RPMI7951 (cell line): ENCODE results near the gene CYP27C1. TPM values are rescaled to one million over a fixed set of nuclear protein-coding genes. Genes with fewer than 3 reads are reported as not detected.
"Not testable (repeated sequence)": the region's sequence is repeated elsewhere in the genome, so short reads cannot be mapped to it uniquely, and the experiment has no call there.

Experiments used
- DNase-seq: peaks from one replicate; pipeline ENCODE4 v3.0.0-alpha.2; 2012; ENCODE audit warnings: low read depth
- total RNA-seq: library from RNA; depleted of rRNA; stranded (reverse); fragments of >200 nt; shearing (Covaris generic); gene quantifications from 2 replicates; pipeline ENCODE4 v1.2.3, GENCODE V29; 2014

Gene CYP27C1
- total RNA-seq, 1 experiment from 2014 or later = 3.5 TPM

DNA sequence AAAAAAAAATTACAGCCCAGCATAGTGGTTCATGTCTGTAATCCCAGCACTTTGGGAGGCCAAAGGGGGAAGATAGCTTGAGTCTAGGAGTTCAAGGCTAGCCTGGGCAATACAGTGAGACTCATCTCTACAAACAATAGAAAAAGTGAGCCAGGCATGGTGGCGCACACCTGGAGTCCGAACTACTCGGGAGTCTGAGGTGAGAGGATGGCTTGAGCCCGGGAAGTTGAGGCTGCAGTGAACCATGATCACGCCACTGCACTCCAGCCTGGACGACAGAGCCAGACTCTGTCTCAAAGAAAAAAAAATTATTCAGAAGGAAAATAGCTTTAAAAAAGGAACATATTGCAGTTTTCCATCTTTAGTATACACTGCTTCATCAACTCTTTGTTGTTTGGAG lies 47.8 kb downstream of the CYP27C1 start:
- DNase-seq = no peak

DNA sequence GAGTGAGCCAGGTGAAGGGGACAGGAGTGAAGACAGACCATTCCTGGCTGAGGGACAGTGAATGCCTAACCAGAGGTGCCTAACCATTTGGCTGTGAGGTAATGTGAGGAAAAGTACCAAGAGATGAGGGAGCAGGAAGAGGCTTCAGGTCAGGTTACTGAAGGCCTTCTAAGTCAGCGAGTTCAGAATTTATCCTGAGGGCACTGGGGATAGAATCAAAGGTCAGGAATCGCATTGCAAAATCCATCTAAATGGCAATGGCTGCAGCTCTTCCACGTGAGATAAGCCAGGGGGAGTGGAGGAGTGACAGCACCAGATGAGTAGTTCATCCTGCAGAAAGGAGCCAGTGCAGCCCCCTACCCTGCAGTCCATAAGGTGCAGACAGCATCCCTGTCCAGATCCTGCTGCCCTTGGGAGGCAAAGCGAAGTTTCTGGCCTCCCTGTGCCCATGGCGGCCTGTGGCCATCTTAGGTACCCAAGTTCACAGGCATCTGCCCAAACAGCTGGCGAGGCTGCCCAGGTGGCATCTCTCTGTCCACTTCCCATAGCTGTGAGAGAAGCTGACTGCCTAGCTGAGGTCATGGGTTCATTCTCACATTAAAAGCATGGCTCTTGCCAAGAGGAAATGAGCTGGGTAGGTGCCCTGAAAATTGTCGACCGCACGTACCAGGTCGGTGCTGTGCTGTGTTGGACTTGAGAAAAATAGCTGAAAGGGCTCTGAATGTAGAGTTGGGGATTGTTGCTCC lies 49.5 kb downstream of the CYP27C1 start:
- peak; percentile 27 for DNase-seq

DNA sequence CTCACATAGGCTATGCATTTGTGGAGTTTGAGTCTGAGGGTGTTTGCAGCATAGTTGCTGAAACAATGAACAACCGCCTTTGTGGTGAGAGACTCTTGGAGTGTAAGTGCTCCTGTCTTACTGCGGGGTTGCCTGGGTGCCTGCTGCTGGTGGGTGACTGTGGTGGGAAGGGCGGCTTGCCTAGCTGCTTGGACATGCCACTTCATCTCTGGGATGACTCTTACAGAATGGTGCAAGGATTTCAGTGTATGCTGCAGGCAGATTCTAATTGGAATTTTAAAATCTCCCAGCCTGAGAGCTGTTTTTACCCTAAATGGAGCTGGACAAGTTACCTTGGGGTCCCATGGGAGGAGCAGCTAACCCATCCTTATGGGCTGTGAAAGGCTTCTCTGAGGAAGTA lies 50.1 kb downstream of the CYP27C1 start:
- no peak for DNase-seq

DNA sequence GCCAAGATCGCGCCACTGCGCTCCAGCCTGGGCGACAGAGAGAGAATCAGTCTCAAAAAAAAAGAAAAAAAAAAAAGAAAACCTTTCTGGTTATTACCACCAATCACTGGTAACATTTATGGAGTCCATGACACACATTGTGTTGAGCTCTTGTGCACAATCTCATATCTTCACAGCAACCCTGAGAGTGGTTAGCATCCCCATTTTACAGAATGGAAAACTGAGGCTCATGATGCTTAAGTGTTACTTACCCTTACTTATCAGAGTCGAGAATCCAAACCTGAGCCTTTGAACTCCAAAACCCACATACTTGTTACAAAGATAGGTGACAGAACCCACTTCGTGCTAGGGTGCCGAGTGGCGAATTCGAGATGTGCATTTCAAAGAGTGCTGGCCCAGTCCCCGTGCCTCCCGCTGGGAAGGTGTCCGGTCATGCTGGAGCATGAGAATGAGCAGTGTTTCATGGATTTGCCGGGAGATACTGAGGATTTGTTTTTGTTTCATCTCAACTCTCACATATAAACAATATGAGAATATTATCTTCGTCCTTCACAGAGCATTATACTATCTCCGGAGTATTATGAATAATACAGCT lies 50.9 kb downstream of the CYP27C1 start:
- DNase-seq = no peak

DNA sequence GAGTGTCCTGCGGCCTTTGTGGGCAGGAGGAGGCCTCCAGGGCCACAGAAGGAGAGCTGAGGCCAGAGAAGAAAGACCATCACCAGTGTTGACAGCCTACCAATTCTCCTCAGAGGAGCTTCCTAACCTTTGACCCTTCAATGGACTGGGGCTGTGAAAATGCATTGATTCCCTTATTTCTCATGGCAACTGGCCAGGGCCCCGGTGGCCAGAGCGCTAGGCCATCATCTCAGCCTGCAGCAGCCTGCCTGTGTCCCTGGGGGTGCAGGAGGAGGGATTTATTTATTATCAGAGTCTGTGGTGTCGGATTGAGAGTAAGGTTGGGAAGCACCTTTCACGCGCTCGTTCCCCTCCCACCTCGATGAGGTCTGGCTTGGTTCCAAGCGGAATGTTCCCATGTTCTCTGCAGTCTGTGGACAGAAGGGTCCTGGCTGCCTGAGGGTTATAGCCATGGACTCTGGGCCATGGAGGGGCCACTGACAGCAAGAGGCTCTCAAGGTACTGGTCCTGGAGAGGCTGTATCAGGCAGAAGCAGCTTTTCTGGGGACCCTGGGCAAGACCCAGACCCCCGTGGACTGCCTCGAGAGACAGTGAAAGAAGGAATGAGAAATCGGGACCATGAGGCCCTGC lies 53.8 kb downstream of the CYP27C1 start:
- DNase-seq = no peak

DNA sequence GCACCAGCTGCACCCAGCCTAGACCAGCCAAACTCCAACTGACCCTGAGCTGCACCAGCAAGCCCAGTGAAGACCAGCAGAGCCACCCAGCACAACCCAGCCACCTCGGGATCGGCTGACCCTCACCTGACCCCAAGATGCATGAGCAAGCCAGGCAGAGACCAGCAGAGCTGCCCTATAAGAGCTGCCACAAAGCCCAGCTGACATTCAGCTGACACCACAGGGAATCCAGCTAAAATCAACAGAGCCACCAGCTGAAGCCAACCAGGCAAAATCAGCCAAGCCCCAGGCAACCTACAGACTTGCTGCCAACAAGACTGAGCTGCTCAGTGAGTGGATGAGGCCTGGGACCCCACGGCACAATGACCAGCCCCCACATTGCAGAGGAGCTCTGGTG lies 54.6 kb downstream of the CYP27C1 start:
- peak; percentile 56 for DNase-seq

DNA sequence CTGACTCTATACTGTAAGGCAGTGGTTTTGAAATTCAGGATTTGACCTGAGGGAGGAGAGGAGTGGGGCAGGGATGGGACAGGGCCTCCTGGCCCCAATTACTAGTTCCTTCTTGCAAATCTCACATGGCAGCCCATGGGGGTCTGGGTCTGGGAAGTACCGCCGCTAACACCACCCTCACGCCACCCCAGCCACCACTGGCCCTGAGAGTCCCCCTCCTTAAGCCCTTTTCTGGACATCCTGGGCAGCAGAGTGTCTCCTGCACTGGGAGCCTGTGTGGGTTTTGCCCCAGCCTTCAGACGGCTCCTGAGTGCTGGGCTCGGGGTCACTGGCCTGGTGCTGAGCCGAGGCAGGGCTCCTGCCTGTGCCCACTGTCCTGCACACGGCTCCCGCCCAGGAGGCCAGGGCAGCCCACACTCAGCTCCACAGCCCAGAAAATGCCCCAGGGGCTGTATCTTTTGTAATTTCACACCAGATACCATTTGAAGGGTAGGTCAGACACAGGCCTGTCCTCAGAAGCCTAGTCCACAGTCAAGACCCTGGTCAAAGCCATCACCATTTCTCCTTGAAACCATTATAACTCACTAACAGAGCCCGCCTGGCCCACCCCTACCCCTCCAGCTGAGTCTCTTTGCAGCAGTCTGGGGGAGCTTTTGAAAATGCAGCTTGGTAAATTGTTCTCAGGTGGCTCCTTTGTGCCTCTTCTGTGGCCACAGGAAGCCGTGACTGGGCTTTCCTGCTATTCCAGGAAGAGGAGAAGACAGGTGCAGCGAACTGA lies 55.1 kb downstream of the CYP27C1 start:
- no peak for DNase-seq

DNA sequence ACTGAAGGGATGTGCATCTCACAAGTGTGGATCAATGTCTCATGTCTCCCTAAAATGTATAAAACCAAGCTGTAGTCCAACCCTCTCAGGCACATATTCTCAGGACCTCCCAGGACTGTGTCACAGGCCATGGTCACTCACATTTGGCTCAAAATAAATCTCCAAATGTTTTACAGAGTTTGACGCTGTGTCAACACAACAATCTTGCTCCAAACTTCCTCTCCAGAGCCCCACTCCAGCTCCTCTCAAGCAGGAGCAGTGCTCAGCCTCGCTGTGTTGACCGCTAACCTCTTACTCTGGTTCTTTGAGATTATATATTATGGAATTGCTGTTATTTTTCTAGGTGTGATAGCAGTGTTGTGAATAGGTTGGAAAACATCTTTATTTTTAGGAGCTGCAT lies 56.2 kb downstream of the CYP27C1 start:
- DNase-seq = no peak

DNA sequence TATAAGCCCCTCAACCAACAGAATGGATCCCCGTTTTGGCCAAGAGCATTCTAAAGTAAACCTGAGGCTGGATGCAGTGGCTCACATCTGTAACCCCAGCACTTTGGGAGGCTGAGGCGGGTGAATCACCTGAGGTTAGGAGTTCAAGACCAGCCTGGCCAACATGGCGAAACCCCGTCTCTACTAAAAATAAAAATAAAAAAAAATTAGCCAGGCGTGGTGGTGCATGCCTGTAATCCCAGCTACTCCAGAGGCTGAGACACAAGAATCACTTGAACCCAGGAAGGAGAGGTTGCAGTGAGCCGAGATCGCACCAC lies 57.1 kb downstream of the CYP27C1 start:
- DNase-seq = not testable (repeated sequence)

DNA sequence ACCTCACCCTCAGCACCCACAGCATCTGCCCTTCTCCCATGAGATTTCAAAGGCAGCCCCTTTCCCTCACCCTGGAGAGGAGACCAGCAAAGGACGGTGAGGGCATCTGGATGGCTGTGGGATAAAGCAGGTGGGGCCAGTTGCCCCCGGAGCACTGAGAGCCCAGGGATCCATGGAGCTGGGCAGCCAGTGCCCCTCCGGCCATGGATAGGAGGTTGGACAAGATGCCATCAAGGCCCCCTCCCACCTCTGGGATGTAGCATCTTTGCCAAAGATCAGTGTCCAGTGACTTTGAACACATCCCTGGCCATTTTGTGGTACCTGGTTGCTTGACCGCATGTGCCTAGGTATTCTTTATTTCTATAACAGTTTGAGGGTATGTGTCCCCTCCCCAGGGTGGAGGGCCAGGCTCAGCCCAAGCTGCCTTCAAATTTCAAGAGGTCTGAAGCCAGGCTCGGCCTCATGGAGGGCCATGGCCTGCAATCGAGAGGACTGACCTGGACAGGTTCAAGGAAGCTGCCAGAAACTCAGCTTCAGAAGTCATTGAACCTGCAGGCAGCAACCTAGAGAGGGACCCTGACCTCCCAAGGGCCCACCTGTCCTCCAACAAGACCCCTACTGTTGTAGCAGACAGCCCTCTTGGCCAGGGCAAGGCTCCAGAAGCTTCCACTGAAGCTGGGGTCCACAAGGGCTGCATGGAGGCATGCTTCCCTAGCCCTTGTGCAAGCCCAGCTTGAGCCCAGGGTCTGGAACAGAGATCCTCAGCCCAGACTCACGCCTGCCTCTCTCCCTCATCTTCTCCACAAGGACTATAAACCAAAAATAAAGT lies 57.6 kb downstream of the CYP27C1 start:
- no peak for DNase-seq

DNA sequence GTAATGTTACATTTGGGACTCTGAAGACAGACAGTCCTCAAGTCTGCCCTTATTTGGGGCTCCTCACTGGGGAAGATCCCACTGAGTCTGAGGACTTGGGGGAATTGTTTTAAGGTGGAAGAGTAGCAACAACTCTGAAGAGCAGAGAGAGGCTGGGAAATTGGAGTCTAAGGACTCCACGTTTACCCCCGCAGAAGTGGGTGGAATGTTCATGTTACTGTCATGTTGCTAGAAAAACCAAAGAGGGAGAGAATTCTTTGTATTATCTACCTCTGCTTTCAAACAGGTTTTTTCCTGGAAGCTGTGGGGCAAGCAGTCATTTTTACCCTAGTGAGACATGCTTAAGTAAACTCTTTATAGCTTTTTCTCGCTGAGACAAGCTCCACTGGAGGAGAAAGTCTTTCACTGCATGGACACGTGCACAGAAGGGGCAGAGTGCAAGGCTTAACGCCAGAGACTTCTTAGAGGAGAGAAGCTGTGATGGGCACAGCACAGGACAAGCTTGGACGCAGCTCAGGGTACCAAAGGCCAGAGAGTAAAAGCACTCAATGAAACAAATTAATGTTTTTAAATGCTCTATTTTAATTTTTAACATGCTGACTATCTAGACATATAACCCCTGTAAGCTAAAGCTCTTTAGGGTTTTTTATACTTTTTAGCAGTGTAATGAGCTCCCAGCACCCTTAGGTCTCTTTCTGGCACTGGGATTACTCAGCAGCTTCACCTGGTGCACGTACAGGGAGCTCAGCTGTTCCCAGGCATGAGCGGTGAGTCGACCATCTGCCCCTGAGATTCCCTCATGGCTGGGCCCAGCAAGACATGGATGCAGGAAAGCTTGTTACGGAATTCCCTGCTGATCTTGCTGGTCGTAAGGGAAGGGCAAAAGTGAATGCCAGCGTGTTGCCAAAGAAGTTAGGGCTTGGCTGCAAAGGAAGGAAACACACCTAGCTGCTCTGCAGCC lies 58.6 kb downstream of the CYP27C1 start:
- DNase-seq = no peak

DNA sequence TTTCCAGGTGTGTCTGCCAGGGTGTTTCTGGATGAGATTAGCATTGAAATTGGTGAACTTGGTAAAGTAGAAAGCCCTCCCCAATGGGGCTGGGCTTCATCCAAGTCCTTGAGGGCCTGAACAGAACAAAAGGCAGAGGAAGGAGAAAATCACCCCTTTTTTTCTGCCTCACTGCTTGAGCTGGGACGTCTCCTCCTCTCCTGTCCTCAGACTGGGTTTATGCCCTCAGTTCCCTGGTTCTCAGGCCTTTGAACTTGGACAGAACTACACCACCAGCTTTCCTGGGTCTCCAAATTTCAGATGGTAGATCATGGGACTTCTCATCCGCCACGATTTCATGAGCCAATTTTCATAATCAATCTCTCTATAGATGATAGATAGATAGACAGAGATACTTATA lies 59.4 kb downstream of the CYP27C1 start:
- no peak for DNase-seq

DNA sequence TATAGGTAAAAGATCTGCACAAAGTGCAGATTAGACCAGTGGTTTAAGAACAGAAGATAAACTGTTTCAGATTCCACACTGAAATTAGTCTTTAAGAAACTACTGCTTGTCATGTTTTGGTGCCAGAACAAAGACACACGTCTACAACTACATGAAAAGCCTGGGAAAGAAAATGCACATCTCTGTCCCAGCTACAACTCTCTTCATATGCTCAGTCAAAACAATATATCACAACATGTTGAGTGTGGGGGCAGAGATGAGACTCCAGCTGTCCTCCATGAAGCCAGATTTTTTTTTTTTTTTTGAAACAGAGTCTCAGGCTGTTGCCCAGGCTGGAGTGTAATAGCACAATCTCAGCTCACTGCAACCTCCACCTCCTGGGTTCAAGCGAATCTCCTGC lies 60.6 kb downstream of the CYP27C1 start:
- no peak for DNase-seq

DNA sequence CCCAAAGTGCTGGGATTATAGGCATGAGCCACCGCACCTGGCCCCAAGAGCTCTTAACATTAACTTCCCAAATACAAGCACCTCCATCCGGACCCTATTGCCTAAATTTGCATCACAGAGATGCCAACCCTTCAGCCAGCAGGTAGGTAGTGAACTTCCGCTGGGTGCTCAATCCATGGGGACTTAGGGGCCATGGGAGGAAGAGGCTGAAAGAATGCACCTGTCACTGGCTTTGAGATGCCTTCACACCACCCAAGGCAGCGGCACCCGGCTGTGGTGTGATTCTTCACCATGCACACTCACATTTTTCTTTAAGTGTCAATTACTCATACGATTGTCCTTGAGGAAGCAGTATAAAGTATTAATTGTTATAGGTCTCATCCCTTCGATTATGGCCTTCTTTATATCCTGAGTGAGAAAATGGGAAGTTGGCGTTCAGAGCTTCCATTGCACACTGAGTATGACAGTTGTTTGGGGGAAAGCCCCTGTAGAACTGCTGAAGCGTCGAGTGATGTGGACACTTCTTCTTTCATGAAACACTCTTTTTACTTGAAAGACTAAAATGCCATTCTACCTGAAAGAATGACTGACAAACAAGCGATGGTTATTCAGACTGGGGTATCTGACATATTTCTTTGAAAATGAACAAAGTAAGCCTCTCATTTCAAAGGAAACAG lies 61.3 kb downstream of the CYP27C1 start:
- DNase-seq = no peak

DNA sequence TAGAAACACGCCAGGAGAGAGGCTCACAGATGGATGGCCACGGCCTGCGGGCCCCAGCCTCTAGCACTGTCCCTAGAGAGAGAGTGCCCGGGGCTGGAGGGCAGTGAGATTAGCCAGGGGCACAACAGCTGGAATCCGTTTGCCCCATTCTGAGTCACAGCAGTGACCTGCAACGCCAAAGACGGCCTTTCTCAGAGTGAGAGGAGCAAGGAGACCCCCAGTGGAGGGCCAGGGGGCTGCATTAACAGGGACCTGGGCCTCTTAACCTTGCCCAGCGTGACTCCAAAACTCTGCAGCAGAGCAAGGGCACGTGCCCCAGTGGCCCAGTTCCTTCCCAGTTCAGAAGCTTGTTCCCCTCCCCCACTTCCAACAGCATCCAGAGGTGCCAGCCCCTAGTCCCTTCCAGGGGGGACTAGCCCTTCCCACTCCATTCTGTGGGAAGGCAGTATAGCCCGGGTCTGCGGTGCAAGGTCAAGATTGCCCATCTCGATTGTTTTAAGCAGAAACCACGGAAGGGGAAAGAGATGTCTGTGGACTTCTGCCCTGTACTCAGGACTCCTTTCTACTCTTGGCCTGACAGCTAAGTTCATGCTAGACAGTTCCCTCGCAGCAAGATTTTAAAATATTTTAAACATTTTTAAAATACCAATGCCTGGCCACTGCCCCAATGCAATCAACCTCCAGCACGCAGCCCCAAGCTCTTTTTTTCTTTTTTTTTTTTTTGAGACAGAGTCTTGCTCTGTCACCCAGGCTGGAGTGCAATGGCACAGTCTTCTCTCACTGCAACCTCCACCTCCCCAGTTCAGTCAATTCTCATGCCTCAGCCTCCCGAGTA lies 62.2 kb downstream of the CYP27C1 start:
- peak; percentile 77 for DNase-seq

DNA sequence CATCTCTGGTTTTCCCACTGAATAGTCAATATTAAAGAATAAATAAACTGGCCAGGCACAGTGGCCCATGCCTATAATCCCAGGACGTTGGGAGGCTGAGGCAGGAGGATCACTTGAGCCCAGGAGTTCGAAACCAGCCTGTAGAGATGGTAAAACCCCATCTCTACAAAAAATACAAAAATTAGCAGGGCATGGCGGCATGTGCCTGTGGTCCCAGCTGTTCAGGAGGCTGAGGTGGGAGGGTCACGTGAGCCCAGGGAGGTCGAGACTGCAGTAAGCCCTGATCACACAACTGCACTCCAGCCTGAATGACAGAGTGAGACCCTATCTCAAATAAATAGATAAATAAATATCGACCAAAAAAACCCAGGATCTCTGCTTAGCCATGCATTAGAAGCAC lies 63.0 kb downstream of the CYP27C1 start:
- no peak for DNase-seq

DNA sequence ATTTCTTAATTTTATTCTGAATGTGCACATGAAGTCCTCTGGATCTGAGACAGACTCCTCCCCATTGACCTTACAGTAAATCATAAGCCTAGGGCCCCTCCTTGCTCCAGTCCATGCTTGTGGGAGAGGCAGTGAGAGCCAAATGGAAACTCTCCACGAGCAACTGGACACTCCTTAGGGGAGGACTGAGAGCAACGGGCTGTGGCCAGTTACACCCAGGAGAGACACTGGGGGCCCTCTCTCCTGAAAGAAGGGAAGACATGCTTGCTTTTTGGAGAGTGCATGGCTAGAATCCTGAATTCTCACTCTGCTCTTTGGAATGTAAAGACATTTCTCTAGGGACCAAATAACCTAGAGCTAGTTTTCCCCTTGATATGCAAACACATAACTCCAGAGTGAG lies 64.2 kb downstream of the CYP27C1 start:
- DNase-seq = peak; percentile 82

DNA sequence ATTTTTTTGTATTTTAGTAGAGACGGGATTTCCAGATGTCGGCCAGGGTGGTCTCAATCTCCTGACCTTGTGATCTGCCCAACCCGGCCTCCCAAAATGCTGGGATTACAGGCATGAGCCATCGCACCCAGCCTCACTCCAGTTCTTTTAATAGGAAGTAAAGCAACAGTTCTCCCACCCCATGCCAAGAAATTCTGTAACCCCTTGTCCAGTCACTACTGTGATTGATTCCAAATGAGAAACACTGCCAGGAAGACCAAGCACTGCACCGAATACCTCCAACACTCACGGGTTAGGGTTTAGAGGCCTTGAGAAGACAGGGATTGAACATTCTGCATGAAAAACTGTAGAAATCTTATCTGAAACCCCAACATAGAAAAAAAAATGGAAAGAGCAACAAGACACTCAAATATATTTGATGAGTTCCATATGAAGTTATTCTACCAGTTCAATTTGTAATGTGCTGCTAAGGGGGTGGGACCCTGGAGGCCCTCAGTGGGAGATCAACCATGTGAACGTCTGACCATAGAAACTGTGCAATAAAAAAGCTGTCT lies 65.0 kb downstream of the CYP27C1 start:
- DNase-seq = peak; percentile 49

DNA sequence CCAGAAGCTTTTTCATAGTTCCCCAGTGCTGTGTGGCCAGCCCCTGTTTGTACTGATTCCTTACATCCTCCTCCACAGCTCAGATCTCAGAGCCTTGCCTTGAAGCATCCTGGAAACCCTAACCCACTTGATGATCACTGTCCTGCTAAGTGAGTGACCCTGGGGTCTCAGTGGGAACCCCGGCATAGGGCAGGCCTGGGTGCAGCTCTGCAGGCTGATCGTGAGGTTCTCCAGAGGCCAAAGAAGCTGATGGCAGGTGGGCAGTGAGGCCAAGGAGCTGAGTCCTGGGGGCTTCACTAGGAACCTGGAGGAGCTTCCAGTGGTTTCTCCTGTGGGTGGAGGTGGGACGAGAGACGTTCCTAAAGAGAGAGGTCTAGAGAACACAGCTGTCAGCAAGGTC lies 65.7 kb downstream of the CYP27C1 start:
- DNase-seq = no peak
